GM13976 (cell line): Measurements from ENCODE around the gene GABRG3.

ENCODE experiments used
- DNase-seq: peaks from one replicate; pipeline ENCODE4 v3.0.0; 2012; ENCODE audit warnings: low spot score
- CTCF ChIP-seq: IDR thresholded peaks from 2 replicates; pipeline ENCODE4 v1.5.1; 2012; ENCODE audit warnings: borderline replicate concordance, mild to moderate bottlenecking; ENCODE audit not compliant: insufficient read depth; ENCODE audit errors: extremely low read depth, missing control alignments, control extremely low read depth
- in situ Hi-C: fragments of 300-500 bp; cut with MboI; formaldehyde crosslinking; loops from one replicate; pipeline ENCODE4 v1.12.0; 2022; ENCODE audit warnings: low sequenced_read_pairs, mixed read lengths, inconsistent platforms; ENCODE audit not compliant: unreplicated experiment

The GABRG3 gene

GRCh38 chr15:27352136-27352535 is 381.2 kb downstream of the GABRG3 start:
- in situ Hi-C loops: no loop called here
- TF ChIP-seq CTCF: no peak
- DNase-seq: no peak

- DNase-seq: no peak
- in situ Hi-C loops: no loop called here
- no peak for TF ChIP-seq CTCF
Measured at GRCh38 chr15:27353856-27354255, 382.9 kb downstream of the GABRG3 start.

DNA sequence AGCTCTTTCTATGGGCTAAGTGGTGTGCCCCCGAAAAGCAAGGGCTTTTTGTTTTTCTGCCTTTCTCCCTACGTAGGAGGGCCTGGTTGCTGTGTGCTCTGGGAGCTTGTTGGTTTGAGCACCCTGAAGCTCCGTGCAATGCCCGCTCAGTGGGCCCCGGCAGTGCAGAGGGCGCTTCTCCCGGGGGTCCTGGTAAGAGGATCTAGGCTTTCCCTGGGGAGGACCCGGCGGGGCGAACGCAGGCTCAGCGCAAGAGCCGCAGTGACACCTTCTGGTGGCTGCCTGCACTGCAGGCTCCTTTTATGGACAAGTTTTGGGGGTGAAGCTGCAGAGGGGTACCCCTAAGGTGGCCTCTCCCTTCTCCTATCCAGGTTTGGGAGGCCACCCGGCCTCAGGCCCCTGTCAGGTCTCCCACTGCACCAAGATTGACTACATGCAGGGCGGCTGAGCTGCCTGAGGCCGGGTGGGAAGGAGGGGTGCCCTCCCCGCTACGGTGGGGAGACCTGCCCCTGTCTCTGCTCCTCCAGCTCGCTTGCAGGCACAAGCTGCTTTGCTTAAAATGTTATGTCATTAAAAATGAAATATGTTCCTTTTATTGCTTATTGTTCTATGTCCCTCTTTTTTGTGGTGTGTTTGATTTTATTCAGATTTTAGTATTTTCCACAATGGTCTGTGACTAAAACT is 387.9 kb downstream of the GABRG3 start:
- peak; percentile 3 for TF ChIP-seq CTCF
- DNase-seq: peak; percentile 16
- in situ Hi-C loops: no loop called here

DNA sequence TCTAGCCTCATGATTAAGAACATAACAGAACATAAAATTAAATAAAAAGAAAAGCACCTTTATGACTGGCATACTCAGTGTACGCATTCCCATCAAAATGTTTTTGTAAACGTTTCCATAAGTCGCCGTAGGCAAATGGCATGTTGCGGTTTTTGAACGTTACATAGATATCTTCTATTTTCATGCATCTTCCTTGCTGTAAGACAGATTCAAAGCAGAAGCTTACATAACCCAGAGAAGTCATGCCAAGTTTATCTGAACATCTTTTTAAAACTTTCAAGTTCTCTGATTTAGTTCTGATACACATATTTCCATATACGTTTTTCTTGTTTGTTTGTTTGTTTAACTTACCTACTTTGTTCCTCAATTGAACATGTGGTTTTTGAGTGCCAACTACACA is 388.6 kb downstream of the GABRG3 start:
- TF ChIP-seq CTCF: no peak
- no peak for DNase-seq
- in situ Hi-C loops: no loop called here

DNA sequence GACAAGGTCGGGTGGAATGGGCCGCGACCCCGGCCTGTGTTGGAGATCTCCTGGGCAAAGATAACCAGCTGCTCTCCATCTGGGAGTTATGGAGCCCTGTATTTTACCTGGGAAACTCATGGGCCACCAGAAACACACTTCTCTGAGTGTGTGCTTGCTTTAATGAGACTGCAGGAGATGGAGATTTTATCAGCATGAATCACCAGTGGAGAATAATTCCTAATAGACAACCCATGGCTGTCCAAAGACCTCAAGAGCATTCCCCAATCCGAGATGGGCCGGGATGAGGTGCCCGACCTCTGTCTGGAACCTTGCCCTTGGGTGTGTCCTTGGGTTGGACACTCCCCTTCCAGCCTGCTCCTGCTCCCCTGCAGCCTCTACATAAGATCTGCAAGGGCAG is 389.3 kb downstream of the GABRG3 start:
- no peak for DNase-seq
- in situ Hi-C loops: no loop called here
- TF ChIP-seq CTCF: no peak

- DNase-seq: no peak
- in situ Hi-C loops: no loop called here
- TF ChIP-seq CTCF: no peak
Measured at GRCh38 chr15:27361438-27361837, 390.5 kb downstream of the GABRG3 start.
